DMS53 treated with DMSO at 0.1 percent for 48 hours (cell line): ENCODE data around the gene SENP2.
A peak's percentile ranks its signal among the peaks of the same experiment; 100 is the strongest.
"Not testable (repeated sequence)": the region's sequence is repeated elsewhere in the genome, so short reads cannot be mapped to it uniquely, and the experiment has no call there.

Experiments used
- DNase-seq: peaks from one replicate; lab custom pipeline; 2025; ENCODE audit not compliant: unreplicated experiment; lab: John Stamatoyannopoulos, UW

Gene SENP2

GRCh38 chr3:185646382-185647133, 60.5 kb downstream of the SENP2 start:
- DNase-seq, result no peak

GRCh38 chr3:185647134-185647879, 61.2 kb downstream of the SENP2 start:
- no peak for DNase-seq

GRCh38 chr3:185647880-185648210, 61.8 kb downstream of the SENP2 start:
- no peak for DNase-seq

- no peak for DNase-seq
Observed at GRCh38 chr3:185648396-185648795, 62.3 kb downstream of the SENP2 start.

GRCh38 chr3:185649414-185649813, 63.3 kb downstream of the SENP2 start:
- no peak for DNase-seq

GRCh38 chr3:185651971-185652370, 65.9 kb downstream of the SENP2 start:
- no peak for DNase-seq

- DNase-seq, result no peak
Observed at GRCh38 chr3:185653949-185654757, 68.1 kb downstream of the SENP2 start.

- no peak for DNase-seq
Observed at GRCh38 chr3:185654758-185655145, 68.7 kb downstream of the SENP2 start.

GRCh38 chr3:185655426-185656320, 69.6 kb downstream of the SENP2 start:
- no peak for DNase-seq

- DNase-seq, result no peak
Observed at GRCh38 chr3:185656321-185656840, 70.3 kb downstream of the SENP2 start.

- DNase-seq, result no peak
Observed at GRCh38 chr3:185657211-185657610, 71.1 kb downstream of the SENP2 start.

GRCh38 chr3:185657691-185658503, 71.8 kb downstream of the SENP2 start:
- DNase-seq, result no peak

GRCh38 chr3:185658504-185658912, 72.4 kb downstream of the SENP2 start:
- no peak for DNase-seq

- DNase-seq, result no peak
Observed at GRCh38 chr3:185658943-185659342, 72.8 kb downstream of the SENP2 start.

GRCh38 chr3:185659942-185660921, 74.1 kb downstream of the SENP2 start:
- peak; percentile 36 for DNase-seq

- DNase-seq, result not testable (repeated sequence)
Observed at GRCh38 chr3:185661296-185661695, 75.2 kb downstream of the SENP2 start.

GRCh38 chr3:185661772-185662171, 75.7 kb downstream of the SENP2 start:
- DNase-seq, result no peak

- DNase-seq, result no peak
Observed at GRCh38 chr3:185663929-185664328, 77.8 kb downstream of the SENP2 start.
